ENCODE data around the gene ACTN1.

DNA sequence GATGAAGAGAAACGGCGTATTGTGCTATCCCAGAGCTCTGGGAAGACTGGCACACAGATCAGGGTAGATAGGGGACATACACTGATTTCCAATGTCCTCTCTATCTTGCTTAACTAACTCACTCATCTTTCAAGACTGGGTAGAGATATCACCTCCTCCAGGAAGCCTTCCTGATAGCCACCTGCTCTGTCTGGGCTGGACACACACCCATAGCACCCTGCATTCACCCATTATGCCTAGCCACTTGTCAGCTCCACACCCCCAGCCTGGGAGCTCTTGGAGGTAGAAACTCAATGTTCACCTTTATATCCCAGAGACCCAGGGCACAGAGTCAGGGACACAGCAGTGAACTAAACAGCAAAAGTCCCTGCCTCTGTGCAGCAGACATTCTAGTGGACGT is 52.0 kb downstream of the ACTN1 start:
- TF ChIP-seq ZBTB7A (tag by site-specific recombination; IDR thresholded peaks at IDR 0.05; ENCODE audit: low read depth), result no peak
- TF ChIP-seq, protein P1, sequence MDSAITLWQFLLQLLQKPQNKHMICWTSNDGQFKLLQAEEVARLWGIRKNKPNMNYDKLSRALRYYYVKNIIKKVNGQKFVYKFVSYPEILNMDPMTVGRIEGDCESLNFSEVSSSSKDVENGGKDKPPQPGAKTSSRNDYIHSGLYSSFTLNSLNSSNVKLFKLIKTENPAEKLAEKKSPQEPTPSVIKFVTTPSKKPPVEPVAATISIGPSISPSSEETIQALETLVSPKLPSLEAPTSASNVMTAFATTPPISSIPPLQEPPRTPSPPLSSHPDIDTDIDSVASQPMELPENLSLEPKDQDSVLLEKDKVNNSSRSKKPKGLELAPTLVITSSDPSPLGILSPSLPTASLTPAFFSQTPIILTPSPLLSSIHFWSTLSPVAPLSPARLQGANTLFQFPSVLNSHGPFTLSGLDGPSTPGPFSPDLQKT (IDR thresholded peaks at IDR 0.05; ENCODE audit: borderline replicate concordance, low read depth, low read length), result no peak
- TF ChIP-seq ZNF248 (tag by site-specific recombination; IDR thresholded peaks at IDR 0.05), result no peak
- TF ChIP-seq, protein P2, sequence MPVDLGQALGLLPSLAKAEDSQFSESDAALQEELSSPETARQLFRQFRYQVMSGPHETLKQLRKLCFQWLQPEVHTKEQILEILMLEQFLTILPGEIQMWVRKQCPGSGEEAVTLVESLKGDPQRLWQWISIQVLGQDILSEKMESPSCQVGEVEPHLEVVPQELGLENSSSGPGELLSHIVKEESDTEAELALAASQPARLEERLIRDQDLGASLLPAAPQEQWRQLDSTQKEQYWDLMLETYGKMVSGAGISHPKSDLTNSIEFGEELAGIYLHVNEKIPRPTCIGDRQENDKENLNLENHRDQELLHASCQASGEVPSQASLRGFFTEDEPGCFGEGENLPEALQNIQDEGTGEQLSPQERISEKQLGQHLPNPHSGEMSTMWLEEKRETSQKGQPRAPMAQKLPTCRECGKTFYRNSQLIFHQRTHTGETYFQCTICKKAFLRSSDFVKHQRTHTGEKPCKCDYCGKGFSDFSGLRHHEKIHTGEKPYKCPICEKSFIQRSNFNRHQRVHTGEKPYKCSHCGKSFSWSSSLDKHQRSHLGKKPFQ (tag by site-specific recombination; IDR thresholded peaks at IDR 0.05), result no peak
- TF ChIP-seq, protein P3, sequence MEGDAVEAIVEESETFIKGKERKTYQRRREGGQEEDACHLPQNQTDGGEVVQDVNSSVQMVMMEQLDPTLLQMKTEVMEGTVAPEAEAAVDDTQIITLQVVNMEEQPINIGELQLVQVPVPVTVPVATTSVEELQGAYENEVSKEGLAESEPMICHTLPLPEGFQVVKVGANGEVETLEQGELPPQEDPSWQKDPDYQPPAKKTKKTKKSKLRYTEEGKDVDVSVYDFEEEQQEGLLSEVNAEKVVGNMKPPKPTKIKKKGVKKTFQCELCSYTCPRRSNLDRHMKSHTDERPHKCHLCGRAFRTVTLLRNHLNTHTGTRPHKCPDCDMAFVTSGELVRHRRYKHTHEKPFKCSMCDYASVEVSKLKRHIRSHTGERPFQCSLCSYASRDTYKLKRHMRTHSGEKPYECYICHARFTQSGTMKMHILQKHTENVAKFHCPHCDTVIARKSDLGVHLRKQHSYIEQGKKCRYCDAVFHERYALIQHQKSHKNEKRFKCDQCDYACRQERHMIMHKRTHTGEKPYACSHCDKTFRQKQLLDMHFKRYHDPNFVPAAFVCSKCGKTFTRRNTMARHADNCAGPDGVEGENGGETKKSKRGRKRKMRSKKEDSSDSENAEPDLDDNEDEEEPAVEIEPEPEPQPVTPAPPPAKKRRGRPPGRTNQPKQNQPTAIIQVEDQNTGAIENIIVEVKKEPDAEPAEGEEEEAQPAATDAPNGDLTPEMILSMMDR (tag by site-specific recombination; IDR thresholded peaks at IDR 0.05), result no peak
- no peak for TF ChIP-seq FEZF1 (tag by site-specific recombination; IDR thresholded peaks at IDR 0.05)
